Stimulated activated CD8-positive, alpha-beta memory T cell treated with anti-CD3 and anti-CD28 coated beads, Interleukin-15, amount 100 ng/mL, for 1 hour (primary cell): ENCODE measurements around the gene IMP4.
A peak's percentile ranks its signal among the peaks of the same experiment; 100 is the strongest.
"Not testable (repeated sequence)": the region's sequence is repeated elsewhere in the genome, so short reads cannot be mapped to it uniquely, and the experiment has no call there.

Experiments
- DNase-seq: peaks from one replicate; pipeline ENCODE4 v3.0.0-alpha.2; 2020; ENCODE audit warnings: low read depth

IMP4 gene, protein sequence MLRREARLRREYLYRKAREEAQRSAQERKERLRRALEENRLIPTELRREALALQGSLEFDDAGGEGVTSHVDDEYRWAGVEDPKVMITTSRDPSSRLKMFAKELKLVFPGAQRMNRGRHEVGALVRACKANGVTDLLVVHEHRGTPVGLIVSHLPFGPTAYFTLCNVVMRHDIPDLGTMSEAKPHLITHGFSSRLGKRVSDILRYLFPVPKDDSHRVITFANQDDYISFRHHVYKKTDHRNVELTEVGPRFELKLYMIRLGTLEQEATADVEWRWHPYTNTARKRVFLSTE

DNA sequence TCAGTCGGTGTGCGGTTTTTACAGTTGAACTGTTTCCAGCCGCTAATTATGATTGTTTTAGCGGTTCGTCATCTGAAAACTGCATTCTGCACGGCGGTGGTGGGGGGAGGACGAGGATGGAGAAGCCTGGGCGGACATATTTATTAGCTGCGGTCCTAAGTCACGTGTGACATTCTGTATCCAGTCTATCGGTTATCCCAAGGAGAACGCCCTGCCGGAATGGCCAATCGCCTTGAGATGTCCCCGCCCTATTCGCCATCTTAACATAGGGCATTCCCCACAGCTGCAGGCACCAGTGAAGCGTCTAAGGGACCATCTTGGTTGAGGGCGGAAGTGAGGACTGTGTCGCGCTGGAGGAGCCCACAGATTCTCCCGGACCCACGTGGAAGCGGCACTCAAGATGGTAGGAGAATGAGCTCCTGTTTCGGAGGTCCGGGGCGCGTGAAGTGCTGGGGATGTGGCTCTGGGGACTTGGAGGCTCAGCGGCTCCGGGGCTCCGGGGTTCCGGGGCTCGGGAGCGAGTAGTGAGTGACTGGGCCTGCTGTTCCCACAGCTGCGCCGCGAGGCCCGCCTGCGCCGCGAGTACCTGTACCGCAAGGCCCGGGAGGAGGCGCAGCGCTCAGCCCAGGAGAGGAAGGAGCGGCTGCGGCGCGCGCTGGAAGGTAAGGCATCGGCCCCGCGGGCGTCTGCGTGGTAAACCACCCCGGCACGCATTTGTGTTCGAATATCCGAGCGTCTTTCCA lies at the start of gene IMP4:
Gene IMP4, plus strand, starts transcription at position 365 of the 743 bp plus-strand sequence. Its CDS starts 36 bp downstream, at position 401.
- DNase-seq, result peak; percentile 92

DNA sequence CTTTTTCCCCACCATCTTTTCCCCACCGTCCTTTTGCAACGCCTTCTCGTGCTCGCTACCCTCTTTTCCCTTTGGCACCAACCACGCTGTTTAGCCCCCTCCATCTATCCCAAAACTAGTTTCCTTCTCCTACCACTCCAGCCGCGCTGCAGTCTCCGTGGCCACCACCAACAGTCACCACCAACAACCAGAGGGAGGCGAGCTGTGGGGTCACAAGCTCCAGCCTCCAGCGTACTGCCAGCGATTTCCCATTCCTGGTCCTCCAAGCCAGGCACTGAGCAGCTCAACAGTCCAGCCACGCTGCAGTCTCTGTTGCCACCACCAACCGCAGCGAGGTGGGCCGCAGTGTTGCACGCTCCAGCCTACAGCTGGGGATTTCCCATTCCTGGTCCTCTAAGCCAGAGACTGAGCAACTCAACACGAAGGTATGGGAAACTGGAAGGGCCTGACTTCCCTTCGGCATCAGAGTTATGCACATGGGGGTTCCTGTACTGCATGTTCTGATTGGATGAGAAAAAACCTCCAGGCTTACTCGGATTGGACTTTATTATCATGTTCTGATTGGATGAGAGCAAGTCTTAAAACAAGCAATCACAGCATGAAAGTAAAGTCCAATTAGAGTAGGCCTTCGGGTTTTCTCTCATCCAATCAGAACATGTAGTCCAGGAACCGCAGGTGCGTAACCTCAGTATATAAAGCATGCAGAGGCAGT lies 42.3 kb upstream of the IMP4 start:
- no peak for DNase-seq

DNA sequence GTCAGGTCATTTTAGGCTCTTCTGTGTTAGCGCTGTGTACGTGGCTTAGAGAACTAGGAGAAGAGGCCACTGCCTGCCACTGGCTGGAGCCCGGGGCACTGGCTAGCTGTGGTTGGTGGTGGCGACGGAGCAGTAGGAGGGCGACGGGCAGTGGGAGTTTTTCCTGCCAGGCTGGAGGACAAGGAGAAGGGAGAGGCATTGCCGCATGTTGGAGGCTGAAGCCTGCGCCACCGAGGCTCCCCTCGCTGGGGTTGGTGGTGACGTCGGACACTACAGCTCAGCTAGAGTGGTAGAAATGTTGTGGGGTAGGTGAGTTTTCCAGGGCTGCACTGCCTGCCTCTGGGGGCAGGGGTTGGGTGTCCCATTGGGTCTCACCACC lies 41.7 kb upstream of the IMP4 start:
- no peak for DNase-seq

DNA sequence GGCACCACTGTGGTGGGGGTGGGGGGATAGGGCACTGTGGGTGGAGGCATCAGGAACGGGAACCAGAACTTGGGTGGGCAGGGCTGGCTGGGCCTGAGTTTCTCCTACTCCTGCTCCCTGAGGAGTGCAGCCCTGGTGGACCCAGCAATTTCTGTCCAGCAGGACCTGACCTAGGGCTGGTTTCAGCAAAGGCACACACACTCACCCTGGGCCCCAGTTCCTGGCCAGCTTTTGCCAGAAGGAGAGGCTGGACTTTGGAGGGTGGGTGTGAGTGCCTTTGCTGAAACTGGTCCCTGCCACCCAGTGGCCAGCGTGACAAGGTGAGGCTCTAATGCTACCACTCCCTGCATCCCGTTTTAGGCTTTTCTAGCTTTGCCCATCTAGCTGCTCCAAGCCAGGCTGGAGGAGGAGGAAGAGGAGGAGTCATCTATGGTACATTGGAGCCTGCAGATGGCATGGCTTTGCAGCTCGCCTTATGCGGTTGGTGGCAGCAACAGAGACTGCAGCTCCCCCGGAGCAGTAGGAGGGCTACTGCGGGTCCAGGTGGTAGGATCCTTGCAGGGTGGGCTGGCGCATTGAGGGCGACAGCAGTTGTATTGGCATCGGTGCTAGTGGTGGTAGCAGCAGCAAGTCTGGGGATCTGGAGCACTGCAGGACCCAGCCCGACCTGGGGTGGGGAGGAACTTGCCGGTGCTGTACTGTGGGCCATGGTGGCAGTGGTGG lies 40.4 kb upstream of the IMP4 start:
- DNase-seq, result no peak

DNA sequence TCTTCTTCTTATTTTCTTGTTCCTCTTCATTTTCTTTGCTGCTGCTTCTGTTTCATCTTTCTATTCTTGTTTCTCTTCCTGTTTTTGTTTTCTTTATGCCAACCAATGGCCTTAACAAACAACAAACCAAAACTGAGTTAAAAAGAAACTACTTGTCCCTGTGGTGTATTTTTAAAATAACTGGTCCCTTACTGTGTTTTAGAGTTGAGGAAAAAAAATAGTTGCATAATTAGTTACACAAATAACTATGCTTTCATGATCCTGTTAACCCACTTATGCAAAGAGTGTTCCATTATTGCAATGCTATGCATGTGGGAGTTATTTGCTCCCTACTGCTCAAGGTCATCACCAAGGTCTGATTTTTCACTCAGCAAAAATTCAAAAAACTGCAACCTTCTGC lies 39.5 kb upstream of the IMP4 start:
- DNase-seq, result no peak

DNA sequence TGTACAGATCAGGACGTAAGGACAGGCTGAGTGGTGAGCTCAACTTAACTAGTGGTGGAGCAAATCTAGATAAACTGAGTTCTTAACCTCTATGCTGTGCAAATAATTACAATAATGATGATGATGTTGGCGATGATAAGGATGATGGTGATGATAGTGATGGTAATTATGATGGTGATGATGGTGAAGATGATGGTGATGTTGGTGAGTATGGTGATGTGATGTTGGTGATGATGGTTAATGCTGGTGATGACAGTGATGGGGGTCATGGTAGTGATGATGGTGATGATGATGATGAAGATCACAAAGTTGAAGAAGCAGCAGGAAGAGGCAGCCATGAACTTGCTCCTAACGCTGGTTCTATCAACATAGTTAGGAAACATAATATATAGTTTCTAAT lies 38.0 kb upstream of the IMP4 start:
- DNase-seq, result no peak

DNA sequence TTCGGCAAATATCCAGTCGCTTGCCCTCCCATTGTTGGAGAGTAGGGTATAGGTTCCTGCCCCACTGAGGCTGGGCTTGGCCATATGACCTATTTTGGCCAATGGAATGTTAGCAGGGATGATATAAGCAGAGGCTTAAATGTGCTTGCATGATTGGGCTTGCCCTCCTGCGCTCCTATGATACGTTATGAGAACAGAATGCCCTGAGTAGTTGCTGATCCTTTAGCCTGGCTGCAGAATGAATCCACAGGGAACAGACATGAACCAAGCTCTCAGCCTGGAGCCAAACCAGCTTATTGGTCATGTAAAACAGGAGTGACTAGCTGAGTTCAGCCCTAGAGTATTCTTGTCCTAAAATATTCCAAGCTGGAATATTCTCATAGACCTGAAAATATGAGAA lies 34.8 kb upstream of the IMP4 start:
- DNase-seq, result no peak

DNA sequence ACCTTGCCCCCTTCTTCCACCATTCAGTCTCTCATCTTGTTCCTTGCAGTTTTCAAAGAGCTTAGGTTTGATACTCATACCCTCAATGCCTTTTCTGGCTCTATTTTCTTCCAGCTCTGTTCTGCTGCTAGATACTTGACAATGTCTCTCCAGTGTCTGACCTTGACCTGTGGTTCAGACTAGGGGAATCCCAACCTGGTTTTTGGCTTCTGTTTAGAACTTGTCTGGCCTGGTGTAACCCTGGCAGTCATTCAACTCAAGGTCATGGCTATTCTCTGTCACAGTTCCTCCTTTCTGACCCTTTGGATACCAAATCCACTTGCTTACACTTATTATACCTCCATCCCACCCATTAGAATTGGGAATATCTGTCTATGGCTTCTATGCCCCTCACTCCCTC lies 31.8 kb upstream of the IMP4 start:
- DNase-seq, result no peak

DNA sequence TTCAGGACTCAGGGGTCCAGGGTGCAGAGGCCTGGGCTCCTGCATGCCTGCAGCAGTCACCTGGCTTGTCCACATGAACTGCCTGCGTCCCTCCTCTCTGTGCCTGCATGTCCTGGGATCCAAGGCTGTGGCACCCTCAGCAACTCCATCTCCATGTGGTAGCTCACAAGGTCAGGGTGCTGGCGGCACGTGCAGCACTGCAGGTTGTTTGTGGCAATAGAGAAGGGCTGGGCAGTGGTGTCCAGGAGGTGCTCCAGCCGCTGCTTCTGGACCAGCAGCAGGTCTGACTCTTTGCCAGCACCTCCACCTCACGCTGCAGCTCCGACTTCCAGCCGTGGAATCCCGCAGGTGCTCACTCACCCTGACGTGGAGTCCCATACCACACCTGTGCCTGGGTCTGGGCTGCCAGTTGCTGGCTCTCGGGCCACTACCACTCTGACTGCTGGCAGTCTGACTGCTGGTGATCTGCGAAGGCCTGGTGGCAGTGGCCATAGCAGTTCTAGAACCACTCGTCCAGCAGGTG lies 28.8 kb upstream of the IMP4 start:
- no peak for DNase-seq

DNA sequence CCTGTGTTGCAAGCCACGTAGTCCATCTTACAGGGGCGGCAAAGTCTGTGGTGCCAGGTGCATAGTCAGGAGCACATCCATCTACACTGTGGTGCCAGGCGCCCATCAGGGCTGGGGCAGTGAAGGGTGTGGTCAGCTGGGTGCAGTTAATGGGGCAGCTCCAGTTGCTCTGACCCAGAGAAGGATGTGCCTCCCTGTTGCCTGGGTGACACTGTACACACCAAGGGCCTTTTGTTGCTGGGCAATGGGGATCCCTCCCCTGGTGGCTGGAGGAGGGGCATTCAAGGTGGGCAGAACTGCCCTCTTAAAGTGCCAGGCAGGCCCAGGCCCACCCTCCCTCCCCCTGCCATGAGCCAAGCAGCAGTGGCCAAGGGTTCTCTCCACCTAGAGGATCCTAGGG lies 28.3 kb upstream of the IMP4 start:
- no peak for DNase-seq

DNA sequence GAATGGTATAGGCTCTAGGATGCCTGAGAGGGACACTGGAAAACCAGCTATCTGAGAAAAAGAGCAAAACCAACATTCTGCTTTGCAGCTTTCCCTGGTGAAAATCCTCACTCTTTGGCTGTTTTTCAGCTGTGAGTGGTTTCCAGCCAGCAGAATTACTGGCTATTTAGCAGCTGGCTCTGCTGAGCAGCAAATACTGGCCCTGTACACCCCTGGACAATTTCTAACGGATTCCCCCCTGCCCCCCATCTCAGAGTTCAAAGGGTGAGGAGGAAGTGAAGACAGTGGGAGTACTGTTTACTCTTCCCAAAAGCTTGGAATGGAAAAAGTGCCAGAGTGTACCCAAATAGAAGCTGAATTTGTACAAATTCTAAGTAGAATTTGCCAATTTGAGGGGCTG lies 26.1 kb upstream of the IMP4 start:
- no peak for DNase-seq

DNA sequence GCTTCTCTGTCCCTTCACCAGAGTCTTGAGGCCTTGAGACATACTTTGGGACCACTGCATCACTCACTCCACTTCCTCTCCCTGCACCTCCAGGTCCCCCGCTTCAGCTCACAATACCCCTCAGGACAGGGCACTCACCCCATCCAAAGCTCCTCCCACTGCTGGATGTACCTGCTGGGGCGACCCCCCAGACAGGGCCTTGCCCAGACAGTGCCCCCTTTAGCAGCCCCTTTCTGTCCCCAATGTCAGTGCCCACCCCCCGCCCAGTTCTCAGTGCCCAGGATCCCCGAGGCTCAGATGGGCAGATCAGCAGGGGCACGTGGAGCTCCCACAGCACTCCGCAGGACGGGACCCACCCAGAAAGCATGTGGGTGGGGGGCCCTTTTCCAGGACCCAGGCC lies 23.8 kb upstream of the IMP4 start:
- DNase-seq, result no peak

DNA sequence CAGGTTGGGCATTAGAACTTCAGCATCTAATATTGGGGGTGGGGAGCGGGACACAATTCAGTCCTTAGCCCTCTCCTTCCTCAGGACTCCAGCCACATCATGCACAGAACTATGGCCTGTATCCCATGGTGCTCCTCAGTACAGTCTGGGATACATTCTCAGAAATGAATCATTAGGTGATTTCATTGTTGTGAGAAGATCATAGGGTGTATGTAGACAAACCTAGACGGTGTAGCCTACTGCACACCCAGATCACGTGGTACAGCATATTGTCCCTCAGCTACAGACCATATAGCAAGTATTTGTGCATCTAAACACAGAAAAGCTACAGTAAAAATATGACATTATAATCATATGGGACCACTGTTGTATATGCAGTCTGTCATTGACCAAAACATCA lies 23.2 kb upstream of the IMP4 start:
- DNase-seq, result no peak

DNA sequence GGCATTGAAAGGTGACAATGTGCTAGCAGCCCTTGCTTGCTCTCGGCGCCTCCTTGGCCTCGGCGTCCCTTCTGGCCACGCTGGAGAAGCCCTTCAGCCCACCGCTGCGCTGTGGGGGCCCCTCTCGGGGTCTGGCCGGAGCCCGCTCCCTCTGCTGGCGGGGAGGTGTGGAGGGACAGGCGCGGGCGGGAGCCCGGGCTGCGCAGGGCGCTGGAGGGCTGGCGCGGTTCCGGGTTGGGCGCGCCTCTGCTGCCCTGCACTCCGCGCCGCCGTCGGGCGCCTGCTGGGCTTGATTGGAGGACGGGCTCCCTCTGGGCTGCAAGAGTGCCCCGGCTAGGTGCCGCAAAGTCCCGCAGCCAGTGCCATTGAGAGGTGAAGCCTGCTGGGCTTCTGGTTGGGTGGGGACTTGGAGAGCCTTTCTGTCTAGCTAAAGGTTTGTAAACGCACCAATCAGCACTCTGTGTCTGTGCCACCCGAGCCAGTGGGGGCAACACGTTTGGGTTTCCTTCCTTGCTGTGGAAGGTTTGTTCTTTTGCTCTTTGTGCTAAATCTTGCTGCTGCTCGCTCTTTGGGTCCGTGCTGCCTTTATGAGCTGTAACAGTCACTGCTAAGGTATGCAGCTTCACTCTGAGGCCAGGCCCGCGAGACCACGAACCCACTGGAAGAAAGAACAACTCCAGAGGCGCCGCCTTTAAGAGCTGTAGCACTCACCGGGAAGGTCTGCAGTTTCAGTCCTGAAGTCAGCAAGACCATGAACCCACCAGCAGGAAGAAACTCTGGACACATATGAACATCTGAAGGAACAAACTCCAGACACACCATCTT lies 14.8 kb upstream of the IMP4 start:
- no peak for DNase-seq

DNA sequence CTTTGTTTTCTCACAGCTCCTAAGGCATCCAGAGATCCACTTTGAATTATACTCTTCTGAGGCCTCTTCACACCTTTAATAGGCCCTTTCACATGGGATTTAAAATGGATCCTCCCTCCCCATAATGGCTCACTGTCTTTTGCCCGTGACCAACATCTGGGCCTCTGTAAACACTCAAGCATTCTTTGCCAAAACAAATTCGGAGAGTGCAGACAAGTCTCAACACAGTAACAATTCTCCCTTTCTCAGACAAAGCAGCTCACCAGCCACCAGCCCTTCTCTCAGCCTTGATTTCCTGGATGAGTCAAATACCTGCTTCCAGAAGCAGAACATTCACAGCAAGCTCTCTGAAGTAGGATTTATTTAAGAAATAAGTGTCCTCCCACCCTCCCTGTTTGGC lies 14.0 kb upstream of the IMP4 start:
- no peak for DNase-seq

DNA sequence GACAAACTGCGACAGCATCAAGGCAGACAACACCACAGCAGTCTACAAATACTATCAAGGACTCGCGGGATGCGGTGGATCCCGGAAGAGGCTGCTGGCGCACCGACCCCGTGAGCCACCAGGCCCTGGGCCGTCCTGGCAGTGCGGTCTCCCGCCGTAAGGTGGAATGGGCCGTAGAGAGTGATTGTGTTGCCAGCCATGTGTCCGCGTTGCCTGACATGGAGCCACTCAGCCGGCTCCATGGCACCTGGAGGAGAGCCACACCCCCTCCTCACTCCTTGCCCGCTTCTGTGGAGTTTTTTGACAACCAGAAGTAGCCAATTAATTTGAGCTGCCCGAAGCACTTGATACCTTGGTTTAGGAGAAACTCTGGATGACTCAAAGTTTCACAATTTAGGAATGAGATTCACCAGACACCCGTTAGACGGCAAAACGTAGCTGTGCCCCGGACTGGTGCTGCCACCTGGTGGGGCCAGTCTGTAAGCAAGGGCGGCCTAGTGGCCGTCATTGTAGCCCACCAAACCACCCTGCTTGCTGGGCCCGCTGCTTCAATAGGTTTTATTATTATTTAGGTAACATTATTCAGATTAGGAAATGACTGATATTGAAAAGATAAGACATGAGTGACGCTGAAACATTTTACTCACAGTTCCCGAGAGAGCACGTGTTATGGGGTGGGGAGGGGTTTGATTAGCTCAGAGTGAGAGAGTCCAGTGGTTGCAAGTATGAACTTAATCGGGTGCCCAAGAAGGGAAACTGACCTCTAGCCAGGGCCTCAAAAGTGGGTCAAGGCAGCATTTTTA lies 10.2 kb upstream of the IMP4 start:
- DNase-seq, result peak; percentile 36

DNA sequence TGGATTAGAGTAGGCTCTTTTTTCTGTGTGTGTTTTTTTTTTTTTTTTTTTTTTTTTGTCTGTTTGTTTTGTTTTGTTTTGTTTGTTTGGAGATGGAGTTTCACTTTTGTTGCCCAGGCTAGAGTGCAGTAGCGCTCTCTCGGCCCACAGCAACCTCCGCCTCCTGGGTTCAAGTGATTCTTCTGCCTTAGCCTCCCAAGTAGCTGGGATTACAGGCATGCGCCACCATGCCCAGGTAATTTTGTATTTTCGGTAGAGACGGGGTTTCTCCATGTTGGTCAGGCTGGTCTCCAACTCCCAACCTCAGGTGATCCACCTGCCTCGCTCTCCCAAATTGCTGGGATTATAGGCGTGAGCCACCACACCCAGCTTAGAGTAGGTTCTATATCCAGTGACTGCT lies 9.4 kb upstream of the IMP4 start:
- not testable (repeated sequence) for DNase-seq

DNA sequence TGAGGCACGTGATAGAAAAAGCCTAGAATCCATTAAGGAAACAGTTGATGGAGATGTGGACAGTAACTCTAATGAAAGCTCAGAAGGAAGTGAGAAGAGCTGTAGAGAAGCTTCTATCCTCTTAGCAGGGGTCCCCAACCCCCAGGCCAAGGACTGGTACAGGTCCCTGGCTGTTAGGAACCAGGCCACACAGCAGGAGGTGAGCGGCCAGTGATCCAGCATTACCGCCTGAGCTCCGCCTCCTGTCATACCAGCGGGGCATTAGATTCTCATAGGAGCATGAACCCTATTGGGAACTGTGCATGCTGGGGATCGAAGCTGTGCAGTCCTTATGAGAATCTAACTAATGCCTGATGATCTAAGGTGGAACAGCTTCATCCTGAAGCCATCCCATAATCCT lies 8.7 kb upstream of the IMP4 start:
- no peak for DNase-seq

DNA sequence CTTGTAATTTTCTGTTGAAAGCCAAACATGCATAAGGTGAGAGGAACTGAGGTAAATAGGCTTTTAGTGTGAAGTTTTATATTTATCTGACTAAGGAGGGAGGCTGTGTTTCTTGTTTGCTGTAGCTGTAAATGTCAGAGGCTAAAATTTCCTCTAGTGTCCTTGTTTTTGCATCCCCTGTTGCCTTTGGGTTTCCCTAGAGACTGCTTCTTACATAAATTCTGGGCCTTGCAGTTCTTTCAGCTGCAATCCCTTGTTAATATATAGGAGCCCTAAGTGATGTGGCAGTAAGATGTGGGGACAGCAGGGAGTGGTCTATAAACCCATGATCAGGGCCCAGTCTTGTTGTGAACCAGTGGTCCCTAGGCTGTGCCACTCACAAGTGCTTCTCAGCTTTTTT lies 7.5 kb upstream of the IMP4 start:
- no peak for DNase-seq

DNA sequence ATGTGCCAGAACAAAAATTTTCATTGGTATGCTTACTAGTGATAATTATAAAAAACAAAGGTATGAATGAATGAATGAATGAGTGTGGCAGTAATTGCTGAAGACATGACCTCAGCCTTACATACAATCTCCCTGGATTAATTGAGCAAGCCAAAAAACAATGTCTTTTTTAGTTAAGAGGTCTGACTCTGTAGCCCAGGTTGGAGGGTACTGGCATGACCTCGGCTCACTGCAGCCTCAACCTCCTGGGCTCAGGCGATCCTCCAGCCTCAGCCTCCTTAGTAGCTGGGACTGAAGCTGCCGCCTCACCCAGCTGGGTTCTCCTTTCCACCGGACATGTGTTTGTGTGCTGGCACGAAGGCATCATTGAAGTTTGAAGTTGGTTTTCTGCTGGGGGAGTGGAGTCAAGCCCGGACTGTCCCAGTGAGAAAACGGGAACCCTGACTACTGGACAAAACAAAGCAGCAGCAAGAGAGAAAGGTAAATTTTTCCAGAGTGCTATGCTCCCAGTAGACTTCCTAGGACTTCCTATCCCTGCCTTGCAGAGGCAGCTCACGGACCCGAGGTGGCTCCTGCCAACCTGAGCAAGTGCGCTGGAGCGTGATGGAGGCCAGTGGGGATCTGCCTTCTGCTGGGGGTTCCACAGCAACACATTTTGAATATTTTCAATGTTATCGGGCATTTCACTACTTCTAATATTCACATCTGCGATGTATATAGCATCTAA lies 6.4 kb upstream of the IMP4 start:
- no peak for DNase-seq
